ENCODE results near the gene EXD3.

EXD3 gene

DNA sequence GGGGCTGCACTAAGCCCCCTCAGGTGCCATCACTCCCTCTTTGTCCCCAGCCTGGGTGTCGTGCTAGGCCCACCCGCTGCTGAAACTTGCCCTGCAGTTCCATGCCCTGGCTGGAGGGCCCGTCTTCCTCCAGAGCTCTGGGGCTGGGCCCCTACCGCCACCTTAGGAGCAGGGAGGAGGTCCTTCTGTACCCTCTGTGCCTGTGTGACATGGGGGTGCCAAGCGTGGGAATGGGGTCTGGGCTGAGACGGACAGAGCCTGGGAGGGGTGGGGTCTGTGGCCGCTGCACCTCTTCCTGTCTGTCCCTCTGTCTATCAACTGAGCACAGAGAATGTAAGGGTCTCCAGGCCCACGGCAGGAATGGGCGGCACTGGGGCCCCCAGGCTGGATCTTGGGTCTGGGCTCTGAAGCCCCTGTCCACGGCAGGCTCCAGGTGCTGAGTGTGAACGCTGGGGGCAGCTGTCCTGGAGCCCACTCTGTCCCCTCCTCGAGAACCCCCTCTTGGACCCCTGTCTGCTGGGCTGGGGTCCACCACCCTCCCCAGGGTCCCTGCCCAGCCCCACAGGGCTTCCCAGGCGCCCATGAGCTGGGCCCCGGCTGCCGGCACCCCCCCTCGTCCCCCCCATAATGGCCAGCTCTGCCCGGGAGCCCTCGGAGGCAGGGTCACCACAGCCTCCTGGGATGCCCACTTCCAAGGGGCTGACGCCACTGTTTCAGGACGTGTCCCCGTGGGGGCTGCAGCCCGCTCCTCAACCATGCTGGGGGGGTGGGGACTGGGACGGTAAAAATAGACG lies 105.0 kb downstream of the EXD3 start:
- no peak for DNase-seq (ENCODE audit: low spot score)

DNA sequence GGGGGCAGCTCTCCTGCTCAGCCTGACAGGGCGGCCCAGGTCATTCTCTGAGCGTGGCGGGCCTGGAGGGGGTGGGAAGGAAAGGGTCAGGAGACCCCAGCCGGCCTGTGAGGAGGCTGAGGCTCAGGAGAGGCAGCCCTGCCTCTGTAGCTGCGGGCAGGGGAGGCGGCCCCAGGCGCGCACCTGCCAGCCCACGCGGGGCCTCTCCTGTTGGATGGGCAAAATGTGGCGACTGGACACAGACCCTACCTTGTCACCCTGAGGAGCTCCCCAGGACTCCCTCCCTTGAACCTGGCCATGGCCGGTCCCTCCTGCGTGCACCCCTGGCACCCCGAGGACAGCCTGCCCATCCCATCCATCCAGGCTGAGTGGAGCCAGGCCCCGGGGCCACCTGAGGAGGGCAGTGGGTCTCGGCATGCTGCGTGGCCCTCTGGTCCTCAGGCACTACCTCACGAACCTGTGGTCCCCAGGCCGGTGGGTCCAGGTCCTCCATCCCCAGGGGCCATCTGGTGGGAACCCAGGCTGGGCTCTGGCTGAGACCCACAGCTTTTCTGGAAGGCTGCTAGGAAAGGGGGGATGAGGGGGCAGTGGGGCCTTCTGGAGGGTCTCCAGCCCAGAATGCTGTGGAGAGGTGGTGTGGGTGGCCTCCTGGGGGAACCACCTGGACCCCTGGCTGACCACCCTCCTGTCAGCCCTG lies 105.8 kb downstream of the EXD3 start:
- no peak for DNase-seq (ENCODE audit: low spot score)

- no peak for DNase-seq (ENCODE audit: low spot score)
Observed at GRCh38 chr9:137316012-137316981, 106.7 kb downstream of the EXD3 start.

DNA sequence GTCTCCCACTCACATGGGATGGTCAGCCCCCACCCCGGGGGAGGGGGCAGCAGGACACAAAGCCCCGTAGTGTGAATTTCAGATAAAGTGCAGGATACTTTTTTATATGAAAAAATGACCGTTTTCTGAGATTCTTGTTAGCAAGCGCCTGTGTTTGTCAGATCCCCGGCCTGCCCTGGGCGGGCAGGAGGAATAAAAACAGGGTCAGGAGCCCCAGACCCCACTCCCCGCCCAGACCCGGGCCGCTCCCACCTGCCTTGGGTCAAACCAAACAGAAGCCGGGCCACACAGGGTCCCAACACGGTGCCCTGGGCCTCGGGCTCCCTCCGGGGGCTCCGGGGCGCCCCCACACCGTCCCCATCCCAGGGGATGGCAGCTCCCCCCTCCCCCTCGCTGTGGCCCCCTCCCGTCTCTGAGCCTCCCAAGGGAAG lies 107.4 kb downstream of the EXD3 start:
- DNase-seq (ENCODE audit: low spot score): no peak

- no peak for DNase-seq (ENCODE audit: low spot score)
Observed at GRCh38 chr9:137314561-137315560, 108.1 kb downstream of the EXD3 start.

GRCh38 chr9:137313956-137314560 lies 108.9 kb downstream of the EXD3 start:
- DNase-seq (ENCODE audit: low spot score): no peak

DNA sequence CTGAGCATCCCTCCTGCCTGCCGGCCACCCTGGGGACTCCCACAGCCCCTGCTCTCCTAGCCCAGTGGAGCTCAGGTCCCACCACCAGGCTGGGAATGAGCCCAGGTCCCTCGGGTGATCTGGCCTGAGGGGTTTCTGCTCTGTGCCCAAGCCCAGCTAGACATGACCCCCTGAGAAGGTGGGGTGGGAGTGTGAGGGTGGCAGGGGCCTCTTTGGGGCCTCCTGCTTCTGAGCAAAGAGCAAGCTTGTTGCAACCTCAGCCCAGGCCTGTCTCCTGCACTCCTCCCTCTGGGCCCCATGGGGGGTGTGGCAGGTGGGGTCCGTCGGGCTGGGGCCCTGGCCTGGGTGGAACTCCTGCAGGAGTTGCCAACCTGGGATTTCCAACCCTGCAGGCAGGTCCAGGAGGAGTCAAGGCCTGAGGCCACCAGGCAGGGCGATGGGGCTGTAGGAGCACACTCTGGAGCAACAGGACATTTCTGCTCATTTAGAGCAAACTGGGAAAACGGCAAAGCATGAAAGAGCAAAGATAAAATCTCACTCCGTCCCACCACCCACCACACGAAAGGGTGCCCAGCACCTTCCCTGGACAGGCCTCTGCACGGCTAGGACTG lies 109.5 kb downstream of the EXD3 start:
- DNase-seq (ENCODE audit: low spot score): no peak

DNA sequence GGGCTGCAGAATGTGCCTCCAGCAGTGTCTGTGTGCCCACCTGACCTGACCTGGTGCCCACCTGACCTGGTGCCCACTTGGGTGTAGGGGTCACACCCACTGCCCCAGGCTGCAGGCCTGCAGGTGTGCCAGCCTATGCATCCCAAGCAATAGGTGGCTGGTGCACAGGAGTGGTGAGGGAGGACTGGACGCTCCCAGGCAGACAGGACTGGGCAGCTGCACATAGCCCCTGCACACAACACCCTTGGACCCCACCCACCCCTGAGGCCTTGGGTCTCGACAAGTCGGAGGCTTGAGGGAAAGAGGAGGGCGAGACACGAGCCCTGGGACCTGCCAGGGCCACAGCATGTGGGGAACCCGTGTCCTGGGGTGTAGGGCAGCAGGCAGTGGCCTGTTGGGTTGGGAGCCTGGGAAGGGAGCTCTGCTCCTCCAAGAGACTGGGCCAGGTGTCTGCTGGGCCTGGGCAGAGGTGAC lies 110.1 kb downstream of the EXD3 start:
- no peak for DNase-seq (ENCODE audit: low spot score)

DNA sequence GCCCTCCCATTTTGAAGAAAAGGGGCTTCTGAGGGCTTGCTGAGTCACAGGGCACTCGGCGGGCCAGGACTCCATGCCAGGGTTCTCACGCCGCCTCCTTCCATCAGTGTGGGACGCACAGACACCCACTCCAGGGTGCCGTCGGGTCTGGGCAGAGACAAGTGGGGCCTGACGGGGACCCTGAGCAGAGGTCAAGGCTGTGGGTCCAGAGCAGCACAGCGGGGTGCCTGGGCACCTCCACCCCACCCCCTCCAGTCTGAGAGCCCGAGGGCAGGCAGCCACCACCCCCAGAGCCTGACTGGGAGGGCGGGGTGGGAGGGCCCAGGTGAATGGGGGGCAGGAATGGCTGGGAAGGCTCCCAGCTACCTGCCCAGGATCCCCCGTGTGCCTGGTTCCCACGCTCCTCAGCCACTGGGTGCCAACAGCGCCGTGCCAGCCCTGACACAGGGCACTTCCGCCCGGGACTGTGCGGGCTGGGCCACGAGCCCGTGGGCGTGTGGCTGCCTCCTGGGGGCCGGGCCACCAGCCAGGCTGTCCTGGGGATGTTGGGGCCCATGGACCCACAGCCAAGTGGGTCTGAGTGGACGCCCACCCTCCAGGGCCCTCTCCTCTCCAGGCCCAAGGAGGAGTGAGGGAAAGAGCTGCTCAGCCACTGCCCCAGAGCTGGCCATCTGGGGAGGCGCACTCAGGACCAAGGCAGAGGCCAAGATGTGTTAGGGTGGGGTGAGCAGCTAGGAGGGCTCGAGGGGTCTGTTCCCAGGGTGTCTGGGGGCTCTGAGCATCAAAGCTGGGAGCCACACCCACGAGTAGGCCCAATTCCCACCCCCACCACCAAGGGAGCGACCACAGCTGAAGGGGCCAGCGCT lies 110.7 kb downstream of the EXD3 start:
- no peak for DNase-seq (ENCODE audit: low spot score)

- peak; percentile 36 for DNase-seq (ENCODE audit: low spot score)
Observed at GRCh38 chr9:137311171-137311985, 111.6 kb downstream of the EXD3 start.

DNA sequence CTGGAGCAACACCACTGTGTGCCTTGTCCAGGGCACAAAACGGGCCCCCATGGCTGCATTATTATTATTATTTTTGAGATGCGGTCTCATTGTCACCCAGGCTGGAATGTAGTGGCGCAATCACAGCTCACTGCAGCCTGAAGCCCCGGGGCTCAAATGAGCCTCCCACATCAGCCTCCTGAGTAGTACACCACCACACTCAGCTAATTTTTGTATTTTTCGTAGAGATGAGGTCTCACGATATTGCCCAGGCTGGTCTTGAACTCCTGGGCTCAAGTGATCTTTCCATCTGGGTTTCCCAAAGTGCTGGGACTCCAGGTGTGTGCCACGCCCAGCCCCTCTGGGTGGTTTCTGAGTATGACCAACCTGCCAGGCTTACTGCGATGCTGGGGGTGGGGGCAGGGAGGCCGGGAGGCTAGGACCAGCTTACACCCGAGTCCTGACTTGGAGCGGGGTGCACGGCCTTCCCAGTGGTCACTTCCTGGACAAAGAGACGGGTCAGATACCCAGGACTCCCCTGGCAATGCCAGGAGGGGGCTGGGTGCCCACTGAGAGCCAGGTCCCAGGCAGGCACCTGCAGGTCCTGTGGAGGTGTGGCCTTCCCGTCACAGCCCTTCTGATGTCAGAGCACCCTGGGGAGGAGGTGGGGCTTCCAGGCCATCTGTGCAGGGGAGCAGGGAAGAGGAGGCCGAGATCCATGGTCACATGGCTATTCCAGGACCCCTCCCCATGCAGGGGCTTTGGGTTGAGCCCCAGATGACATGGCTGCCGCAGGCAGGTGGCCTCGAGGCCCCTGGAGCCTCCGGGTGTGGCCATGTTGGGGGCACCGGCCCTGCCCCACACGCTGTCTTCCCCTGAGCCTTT lies 112.5 kb downstream of the EXD3 start:
- no peak for DNase-seq (ENCODE audit: low spot score)

DNA sequence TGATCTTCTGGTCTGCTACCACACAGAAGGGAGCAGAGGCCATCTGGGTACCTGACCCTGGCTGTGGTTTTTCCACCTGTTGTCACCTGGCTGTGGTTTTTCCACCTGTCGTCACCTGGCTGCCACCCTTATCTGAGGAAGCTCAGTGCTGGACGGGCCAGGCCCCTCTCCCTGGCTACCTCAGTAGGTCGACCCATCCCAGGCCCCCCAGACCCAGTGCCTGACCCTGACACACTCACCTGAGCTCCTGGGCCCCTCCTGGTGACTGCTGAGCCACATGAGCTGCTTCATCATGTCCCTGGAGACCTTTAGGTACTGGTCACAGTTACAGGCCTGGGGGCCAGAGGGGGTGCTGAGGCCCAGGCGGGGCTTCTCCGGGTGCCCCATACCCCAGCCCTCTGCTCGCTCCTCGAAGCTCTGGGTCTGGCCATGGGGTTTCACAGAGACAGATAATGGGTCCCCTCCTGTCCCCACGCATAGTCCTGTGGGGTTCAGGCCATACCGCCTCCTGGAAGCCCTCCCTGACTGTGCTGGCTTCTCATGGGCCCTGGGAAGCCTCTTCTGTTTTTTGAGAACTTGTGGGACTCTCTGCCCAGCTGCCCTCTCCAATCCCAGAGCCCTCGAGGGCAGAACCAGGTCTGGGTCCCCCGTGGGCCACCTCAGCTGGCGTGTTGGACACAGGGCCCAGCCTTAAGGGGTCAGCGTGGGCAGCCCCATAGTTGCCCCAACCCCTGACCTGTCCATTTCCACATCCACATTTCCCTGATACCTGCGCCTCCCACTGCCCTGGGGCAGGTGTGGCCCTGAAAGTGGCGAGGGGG lies 113.4 kb downstream of the EXD3 start:
- no peak for DNase-seq (ENCODE audit: low spot score)

DNA sequence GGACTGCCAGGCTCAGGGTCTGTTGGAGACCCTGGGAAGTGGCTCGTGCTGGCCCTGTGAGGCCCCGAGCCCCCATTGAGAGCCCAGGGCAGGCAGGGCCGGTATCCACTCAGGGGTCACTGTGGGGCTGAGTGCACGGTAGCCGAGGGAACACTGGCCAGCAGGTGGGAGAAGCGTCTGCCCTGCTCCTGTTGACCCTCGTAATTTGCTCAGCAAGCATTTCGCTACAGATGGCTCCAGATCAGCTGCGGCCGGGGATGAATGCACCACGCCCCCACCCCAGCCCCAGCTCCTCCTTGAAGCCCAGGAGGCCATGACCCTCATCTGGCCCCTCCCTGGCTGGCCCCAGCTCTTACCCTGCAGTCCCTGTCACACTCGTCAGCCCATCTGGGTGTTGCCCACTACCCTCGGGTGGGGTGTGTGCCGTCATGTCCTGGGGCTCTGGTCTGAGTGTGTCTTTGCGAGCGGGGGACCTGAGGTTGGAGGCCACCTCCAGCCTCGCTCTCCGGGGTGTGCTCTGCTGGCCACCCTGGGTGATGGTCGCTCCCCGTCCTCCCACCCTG lies 114.8 kb downstream of the EXD3 start:
- DNase-seq (ENCODE audit: low spot score): no peak

DNA sequence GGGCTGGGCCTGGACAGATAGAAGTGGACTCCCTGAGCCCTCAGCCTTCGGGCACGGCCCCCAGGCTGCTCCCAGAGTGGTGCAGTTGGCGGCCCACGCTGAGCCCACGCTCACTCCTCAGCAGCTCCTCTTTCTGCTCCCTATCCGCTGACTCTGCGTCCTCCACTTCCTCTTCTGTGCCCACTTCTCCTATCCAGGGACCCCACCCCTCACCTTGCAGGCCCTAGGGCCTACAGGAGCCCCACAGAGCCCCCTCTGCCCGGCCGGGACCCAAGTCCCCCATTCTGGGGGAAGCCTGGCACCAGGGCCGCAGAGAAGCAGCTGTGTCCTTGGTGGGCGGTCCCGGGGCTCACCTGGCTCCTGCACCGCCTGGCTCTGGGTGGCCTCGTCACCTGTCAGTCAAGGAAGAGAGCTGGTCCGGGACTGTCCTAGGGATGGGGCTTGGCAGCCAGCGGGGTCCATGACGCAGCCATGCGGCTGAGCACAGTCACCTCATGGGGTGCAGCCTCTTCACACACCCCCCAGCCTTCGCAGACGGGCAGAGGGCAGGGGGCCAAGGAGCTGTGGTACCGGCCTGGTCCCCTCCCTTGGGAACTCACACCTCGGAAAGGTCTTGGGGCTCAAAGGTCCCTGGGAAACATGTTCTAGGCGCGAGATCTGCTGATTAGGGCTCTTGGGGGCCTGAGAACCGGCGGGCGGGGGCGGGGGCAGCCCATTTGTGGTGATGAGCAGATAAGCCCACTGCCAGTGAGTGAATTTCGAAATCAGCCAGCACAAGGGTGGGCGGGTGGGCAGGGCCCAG lies 115.5 kb downstream of the EXD3 start:
- no peak for DNase-seq (ENCODE audit: low spot score)

DNA sequence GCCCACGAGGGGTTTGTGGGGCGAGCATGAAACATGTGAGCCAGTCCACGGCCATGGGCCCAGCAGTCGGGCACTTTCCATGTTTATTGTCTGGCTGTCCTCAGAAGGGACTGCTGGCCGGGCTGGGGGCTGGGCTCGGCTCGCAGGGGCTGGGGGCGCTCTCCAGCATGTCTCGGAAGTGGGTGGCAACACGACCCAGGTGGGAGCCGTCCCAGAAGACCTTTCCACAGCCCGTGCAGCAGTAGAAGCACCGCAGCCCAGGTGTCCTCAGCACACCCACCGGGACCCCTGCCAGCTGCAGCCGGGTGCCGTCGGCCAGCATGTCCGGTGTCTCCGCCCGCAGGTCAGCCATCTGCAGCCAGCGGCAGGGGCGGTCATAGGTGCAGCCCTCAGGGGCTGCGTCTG lies 116.1 kb downstream of the EXD3 start:
- DNase-seq (ENCODE audit: low spot score): no peak
